Lower leg skin (tissue), 3 donors: ENCODE data around the gene PIK3CA.

Experiments
- POLR2A ChIP-seq, 2 donors: fragments of 450-650 bp; IDR thresholded peaks; one replicate each; pipeline ENCODE4 v1.6.1; 2016 to 2017; ENCODE audit warnings: antibody characterized with exemption in 2 of 2, mild to moderate bottlenecking in 1 of 2, moderate library complexity in 1 of 2
- TF ChIP-seq, protein P1 (sequence below), 3 donors: fragments of 450-650 bp; IDR thresholded peaks; one replicate each; pipeline ENCODE4 v1.5.1; 2016; ENCODE audit warnings: antibody characterized with exemption in 3 of 3, mild to moderate bottlenecking in 3 of 3, moderate library complexity in 2 of 3

DNA sequence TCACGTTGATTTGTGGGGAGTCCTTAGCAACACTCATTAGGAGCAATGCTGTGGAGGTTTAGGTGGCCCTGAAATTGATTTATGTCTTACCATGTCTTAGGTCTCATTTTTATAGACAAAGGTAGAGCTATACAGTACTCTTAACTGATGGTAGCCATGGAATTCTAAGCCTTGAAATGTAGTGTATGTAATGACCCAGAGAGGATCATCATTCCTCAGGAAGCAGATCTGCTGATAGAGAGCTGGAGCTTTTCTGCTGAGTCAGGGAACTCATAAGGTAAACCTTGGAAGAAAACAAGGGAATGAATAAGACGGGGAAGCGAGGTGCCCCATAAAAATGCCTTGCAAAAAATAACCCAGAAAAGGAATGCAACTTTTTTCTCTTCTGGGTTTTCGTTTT lies 140.7 kb downstream of the PIK3CA start:
- no peak for TF ChIP-seq POLR2A (IDR thresholded peaks at IDR 0.05)
- TF ChIP-seq, protein P1, sequence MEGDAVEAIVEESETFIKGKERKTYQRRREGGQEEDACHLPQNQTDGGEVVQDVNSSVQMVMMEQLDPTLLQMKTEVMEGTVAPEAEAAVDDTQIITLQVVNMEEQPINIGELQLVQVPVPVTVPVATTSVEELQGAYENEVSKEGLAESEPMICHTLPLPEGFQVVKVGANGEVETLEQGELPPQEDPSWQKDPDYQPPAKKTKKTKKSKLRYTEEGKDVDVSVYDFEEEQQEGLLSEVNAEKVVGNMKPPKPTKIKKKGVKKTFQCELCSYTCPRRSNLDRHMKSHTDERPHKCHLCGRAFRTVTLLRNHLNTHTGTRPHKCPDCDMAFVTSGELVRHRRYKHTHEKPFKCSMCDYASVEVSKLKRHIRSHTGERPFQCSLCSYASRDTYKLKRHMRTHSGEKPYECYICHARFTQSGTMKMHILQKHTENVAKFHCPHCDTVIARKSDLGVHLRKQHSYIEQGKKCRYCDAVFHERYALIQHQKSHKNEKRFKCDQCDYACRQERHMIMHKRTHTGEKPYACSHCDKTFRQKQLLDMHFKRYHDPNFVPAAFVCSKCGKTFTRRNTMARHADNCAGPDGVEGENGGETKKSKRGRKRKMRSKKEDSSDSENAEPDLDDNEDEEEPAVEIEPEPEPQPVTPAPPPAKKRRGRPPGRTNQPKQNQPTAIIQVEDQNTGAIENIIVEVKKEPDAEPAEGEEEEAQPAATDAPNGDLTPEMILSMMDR (IDR thresholded peaks at IDR 0.05), result no peak
